GM18517 (cell line): ENCODE data around the gene CANX.

Source experiments
- ATAC-seq: cut with Tn5 transposase; IDR thresholded peaks from one replicate; pipeline ENCODE4 v1.9.1; 2021; ENCODE audit warnings: mild to moderate bottlenecking, moderate library complexity; ENCODE audit not compliant: unreplicated experiment

Gene CANX

GRCh38 chr5:179773686-179774040 is 74.9 kb downstream of the CANX start:
- no peak for ATAC-seq

- no peak for ATAC-seq
Measured at GRCh38 chr5:179774442-179774841, 75.7 kb downstream of the CANX start.

DNA sequence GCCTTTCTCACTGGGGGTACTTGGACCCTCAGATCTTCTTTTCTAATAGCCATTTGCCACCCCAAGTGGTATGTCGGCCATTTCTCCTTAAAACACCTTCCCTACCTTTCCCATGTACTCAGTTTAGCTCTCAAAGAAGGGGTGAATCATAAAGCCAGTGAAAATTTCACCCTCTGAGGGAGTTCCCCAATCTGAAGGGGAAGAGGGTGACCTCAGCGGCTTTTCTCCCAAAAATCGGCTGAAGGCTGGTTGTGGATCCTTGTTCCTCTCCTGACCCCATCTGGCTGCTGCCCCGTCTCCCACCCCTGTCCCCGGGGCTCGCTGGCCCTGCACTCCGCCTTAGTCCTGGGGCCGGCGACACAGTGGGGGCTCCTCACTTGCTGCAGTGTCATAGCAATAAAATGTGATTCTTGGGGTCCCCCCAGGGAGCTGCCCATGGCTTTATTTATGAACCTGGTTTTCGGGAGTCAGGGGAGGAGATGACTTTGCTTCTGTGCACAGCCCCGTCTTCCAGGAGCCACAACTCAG is 77.7 kb downstream of the CANX start:
- ATAC-seq, result no peak

DNA sequence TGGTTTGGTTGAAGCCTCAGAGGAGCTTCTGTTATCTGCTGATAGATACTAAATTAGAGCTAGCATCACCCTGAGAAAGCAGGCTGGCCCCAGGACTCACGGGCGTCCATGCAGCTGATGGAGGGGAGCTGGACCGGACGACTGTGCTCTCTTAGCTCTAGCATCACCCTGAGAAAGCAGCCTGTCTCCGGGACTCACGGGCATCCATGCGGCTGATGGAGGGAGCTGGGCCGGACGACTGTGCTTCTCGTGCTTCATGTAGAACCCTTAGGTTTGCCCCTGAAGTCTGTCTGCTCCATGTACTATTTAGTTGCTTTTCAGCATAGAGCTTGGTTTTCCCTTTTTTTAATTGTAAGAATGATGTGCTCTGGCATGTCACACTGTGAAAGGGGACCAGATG is 78.7 kb downstream of the CANX start:
- no peak for ATAC-seq

- no peak for ATAC-seq
Measured at GRCh38 chr5:179777909-179778308, 79.1 kb downstream of the CANX start.

- ATAC-seq, result no peak
Measured at GRCh38 chr5:179778591-179778990, 79.8 kb downstream of the CANX start.

DNA sequence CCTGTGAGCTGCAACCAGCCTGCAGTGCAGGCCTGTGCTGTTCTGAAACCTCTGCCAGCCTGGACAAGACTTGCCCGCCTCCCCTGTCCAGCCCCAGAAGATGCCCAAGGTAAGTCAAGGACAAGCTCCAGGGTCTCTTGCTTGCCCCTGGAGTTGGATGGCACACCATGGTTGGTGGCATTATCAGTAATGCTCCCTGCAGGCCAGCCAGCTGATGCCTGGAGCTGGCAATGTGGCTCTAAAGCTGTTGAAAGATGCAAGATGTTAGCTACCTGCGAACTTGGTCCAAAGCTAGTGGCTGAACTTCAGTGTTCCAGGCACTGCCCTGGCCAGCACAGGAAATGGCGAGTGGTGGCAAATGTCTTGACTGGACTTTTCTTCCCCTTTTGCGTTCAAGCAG is 81.1 kb downstream of the CANX start:
- no peak for ATAC-seq

DNA sequence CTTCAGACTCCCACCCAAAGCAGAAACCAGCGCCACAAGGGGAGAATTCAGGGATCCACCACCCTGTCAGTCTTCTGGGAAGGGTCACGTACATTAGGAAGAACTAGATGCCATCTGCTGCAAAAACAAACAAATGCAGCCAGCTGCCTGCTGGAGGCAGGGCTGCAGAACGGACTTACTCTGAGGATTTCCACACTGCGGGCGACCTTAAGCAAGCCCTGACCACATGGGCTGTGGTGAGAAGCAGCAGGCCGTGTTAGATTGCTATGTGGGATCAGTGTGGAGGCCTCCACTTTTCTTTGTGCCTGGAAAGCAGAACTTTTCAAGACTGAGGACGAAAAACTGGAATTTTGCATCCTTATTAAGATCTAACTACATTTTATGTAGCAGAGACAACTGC is 81.6 kb downstream of the CANX start:
- no peak for ATAC-seq
